H9 (cell line): ENCODE results near the gene ADI1. TPM values are rescaled to one million over a fixed set of nuclear protein-coding genes. Genes with fewer than 3 reads are reported as not detected.

Source experiments
- DNase-seq: peaks from one replicate; pipeline ENCODE4 v3.0.0-alpha.2; 2017
- H2AFZ ChIP-seq: one replicate; pipeline ENCODE4 v1.6.1; 2013; ENCODE audit warnings: mild to moderate bottlenecking, low read length, control low read depth, moderate library complexity
- H2AK5ac ChIP-seq: 2 replicates; pipeline ENCODE4 v1.6.1; 2013; ENCODE audit warnings: low read length, control low read depth, mixed read lengths; ENCODE audit not compliant: insufficient read length
- H2BK120ac ChIP-seq: one replicate; pipeline ENCODE4 v1.6.1; 2013; ENCODE audit warnings: low read depth, mild to moderate bottlenecking, low read length, control low read depth, inconsistent platforms; ENCODE audit not compliant: poor library complexity, severe bottlenecking
- H2BK12ac ChIP-seq: 2 replicates; pipeline ENCODE4 v1.6.1; 2013; ENCODE audit warnings: low read length, control low read depth, mixed read lengths, low read depth; ENCODE audit not compliant: insufficient read length
- H2BK15ac ChIP-seq: 2 replicates; pipeline ENCODE4 v1.6.1; 2013; ENCODE audit warnings: low read depth, low read length, control low read depth
- H2BK20ac ChIP-seq: one replicate; pipeline ENCODE4 v1.6.1; 2013; ENCODE audit warnings: low read depth, mild to moderate bottlenecking, low read length, control low read depth, inconsistent platforms; ENCODE audit not compliant: poor library complexity, severe bottlenecking
- H2BK5ac ChIP-seq: 2 replicates; pipeline ENCODE4 v1.6.1; 2013; ENCODE audit warnings: low read length, control low read depth, mixed read lengths; ENCODE audit not compliant: insufficient read length
- H3K14ac ChIP-seq: 2 replicates; pipeline ENCODE4 v1.6.1; 2013; ENCODE audit warnings: low read length, control low read depth; ENCODE audit not compliant: insufficient read depth
- H3K18ac ChIP-seq: 2 replicates; pipeline ENCODE4 v1.6.1; 2013; ENCODE audit warnings: low read depth, mild to moderate bottlenecking, mixed read lengths, low read length, control low read depth; ENCODE audit not compliant: insufficient read length
- H3K23ac ChIP-seq: 2 replicates; pipeline ENCODE4 v1.6.1; 2013; ENCODE audit warnings: low read length, control low read depth, mixed read lengths, low read depth; ENCODE audit not compliant: insufficient read length
- H3K23me2 ChIP-seq: 2 replicates; pipeline ENCODE4 v1.6.1; 2013; ENCODE audit warnings: low read depth, mild to moderate bottlenecking, mixed read lengths, low read length, control low read depth; ENCODE audit not compliant: insufficient read length, poor library complexity, severe bottlenecking
- H3K27ac ChIP-seq: 2 replicates; pipeline ENCODE4 v1.5.1; 2013; ENCODE audit warnings: low read length, control low read depth, mixed read lengths, low read depth; ENCODE audit not compliant: insufficient read length
- H3K27me3 ChIP-seq: 2 replicates; pipeline ENCODE4 v1.6.1; 2013; ENCODE audit warnings: low read length, control low read depth, inconsistent platforms; ENCODE audit not compliant: insufficient read depth
- H3K4ac ChIP-seq: 2 replicates; pipeline ENCODE4 v1.6.1; 2013; ENCODE audit warnings: low read depth, mild to moderate bottlenecking, control low read depth, inconsistent platforms, low read length, moderate library complexity
- H3K4me1 ChIP-seq: 2 replicates; pipeline ENCODE4 v1.6.1; 2013; ENCODE audit warnings: low read length, control low read depth, inconsistent platforms; ENCODE audit not compliant: insufficient read depth
- H3K4me2 ChIP-seq: 2 replicates; pipeline ENCODE4 v1.6.1; 2013; ENCODE audit warnings: low read length, control low read depth, mixed read lengths; ENCODE audit not compliant: insufficient read length, insufficient read depth
- H3K56ac ChIP-seq: 2 replicates; pipeline ENCODE4 v1.6.1; 2013; ENCODE audit warnings: low read depth, mild to moderate bottlenecking, mixed read lengths, low read length, control low read depth; ENCODE audit not compliant: insufficient read length
- H3K79me1 ChIP-seq: 2 replicates; pipeline ENCODE4 v1.6.1; 2013; ENCODE audit warnings: low read depth, mild to moderate bottlenecking, moderate library complexity, low read length, control low read depth, inconsistent platforms; ENCODE audit not compliant: insufficient read depth, poor library complexity, severe bottlenecking
- H3K79me2 ChIP-seq: 2 replicates; pipeline ENCODE4 v1.6.1; 2013; ENCODE audit warnings: low read length, control low read depth, inconsistent platforms; ENCODE audit not compliant: insufficient read depth
- H3K9ac ChIP-seq: 2 replicates; pipeline ENCODE4 v1.6.1; 2013; ENCODE audit warnings: low read length, control low read depth, mixed read lengths; ENCODE audit not compliant: insufficient read length; ENCODE audit errors: extremely low read depth
- H3K9me3 ChIP-seq: one replicate; pipeline ENCODE4 v1.6.1; 2013; ENCODE audit warnings: low read depth, low read length, inconsistent platforms; ENCODE audit not compliant: control insufficient read depth
- H3T11ph ChIP-seq: one replicate; pipeline ENCODE4 v1.6.1; 2013; ENCODE audit warnings: mild to moderate bottlenecking, low read length, control low read depth, inconsistent platforms
- H4K20me1 ChIP-seq: one replicate; pipeline ENCODE4 v1.6.1; 2013; ENCODE audit not compliant: control insufficient read depth, insufficient read length, insufficient read depth
- H4K5ac ChIP-seq: 2 replicates; pipeline ENCODE4 v1.6.1; 2013; ENCODE audit warnings: low read depth, mild to moderate bottlenecking, mixed read lengths, low read length, control low read depth; ENCODE audit not compliant: insufficient read length
- H4K8ac ChIP-seq: replicated peaks from 2 replicates; pipeline ENCODE4 v1.6.1; 2013; ENCODE audit warnings: low read length, control low read depth, mixed read lengths, low read depth; ENCODE audit not compliant: insufficient read length
- H4K91ac ChIP-seq: 2 replicates; pipeline ENCODE4 v1.6.1; 2013; ENCODE audit warnings: low read depth, mild to moderate bottlenecking, moderate library complexity, mixed read lengths, low read length, control low read depth; ENCODE audit not compliant: insufficient read length
- H3K27ac Mint-ChIP-seq, 3 experiments: 2 replicates in 2 of 3; 3 replicates in 1 of 3; pipeline ENCODE4 v1.8.0; 2020 to 2021; ENCODE audit warnings: mixed read lengths in 3 of 3, mild to moderate bottlenecking in 1 of 3, moderate library complexity in 1 of 3
- H3K27me3 Mint-ChIP-seq: 2 replicates; pipeline ENCODE4 v1.8.0; 2021; ENCODE audit warnings: low read depth, mild to moderate bottlenecking, moderate library complexity, mixed read lengths
- H3K36me3 Mint-ChIP-seq, 3 experiments: 2 replicates in 2 of 3; 3 replicates in 1 of 3; pipeline ENCODE4 v1.8.0; 2020 to 2021; ENCODE audit warnings: low read depth in 3 of 3, mixed read lengths in 3 of 3; ENCODE audit not compliant: insufficient read depth in 1 of 3
- H3K4me1 Mint-ChIP-seq, 2 experiments: 2 replicates each; pipeline ENCODE4 v1.8.0; 2020; ENCODE audit warnings: mixed read lengths in 2 of 2
- H3K4me3 Mint-ChIP-seq, 2 experiments: 2 replicates in 1 of 2; 3 replicates in 1 of 2; pipeline ENCODE4 v1.8.0; 2020 to 2021; ENCODE audit warnings: mild to moderate bottlenecking in 2 of 2, mixed read lengths in 2 of 2, moderate library complexity in 1 of 2
- H3K9me3 Mint-ChIP-seq, 2 experiments: 2 replicates in 1 of 2; 3 replicates in 1 of 2; pipeline ENCODE4 v1.8.0; 2020; ENCODE audit warnings: mild to moderate bottlenecking in 2 of 2, mixed read lengths in 2 of 2, moderate library complexity in 1 of 2
- CTCF ChIP-seq: fragments of 200-600 bp; sonication (generic); conservative IDR thresholded peaks from 3 replicates; pipeline ENCODE4 v1.8.0; 2021; ENCODE audit warnings: antibody characterized with exemption, mild to moderate bottlenecking
- WGBS: extraction: QIAGEN DNeasy Blood & Tissue Kit; methylation state at CpG from one replicate; pipeline ENCODE4 v1.1.7; 2013; ENCODE audit warnings: missing lambda C conversion rate, low lambda C conversion rate, mixed read lengths; ENCODE audit not compliant: insufficient read length; ENCODE audit errors: extremely low coverage; 5-methylcytosine and 5-hydroxymethylcytosine counted together
- total RNA-seq: library from RNA; stranded (reverse); gene quantifications from 2 replicates; pipeline ENCODE4 v1.2.1, GENCODE V29; 2021

The ADI1 gene
- total RNA-seq, 1 experiment from 2014 or later, result 23.4 TPM

DNA sequence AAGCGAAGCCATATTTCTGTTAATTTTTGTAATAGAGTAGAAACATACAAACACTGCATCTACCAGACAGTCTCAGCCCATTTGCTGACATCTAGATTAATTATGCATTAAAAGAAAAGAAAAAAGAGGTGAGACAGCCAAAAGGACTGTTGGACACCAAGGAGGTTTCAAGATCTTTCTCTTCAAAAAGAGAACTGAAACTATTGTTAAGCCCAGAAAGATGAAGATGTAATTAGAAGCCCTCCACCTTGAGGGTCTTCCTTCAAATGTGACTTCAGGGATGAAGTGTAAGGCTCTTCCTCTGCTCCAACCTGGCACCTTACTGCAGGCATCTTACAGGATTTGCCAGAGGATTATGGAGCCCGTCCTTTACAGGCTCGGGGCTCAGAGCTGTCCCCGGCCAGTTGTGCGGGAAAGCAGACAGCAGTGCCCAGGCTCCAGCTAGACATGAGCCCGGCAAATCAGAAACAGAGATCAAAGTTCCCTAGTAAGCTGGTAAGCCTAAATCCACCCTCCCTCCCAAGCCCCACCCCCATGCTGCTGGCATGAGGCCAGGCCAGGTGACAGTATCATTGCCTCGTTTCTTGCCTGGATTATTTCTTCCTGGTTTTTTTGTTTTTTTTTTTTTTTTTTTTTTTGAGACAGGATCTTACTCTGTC is 38.9 kb downstream of the ADI1 start:
- DNase-seq, result no peak
- Mint-ChIP-seq H3K4me1 (peaks cover 0 to 2% of the 10 kb centered on the region in 2 experiments; a peak in 1 of 4 replicates), H3K4me3 (no peak overlapping the region), H3K36me3 (peaks cover 10 to 34% (median 24%) of the 10 kb centered on the region in 3 experiments), H3K9me3 (no peaks in the 10 kb centered on the region; a peak in 1 of 5 replicates), H3K27ac (no peak overlapping the region), H3K27me3 (peaks cover 1% of the 10 kb centered on the region; the same call in 1 of the 2 replicates)
- H3K4me2 ChIP-seq, result no peak overlapping the region
- no peak for TF ChIP-seq CTCF
- no peak overlapping the region for H3K56ac ChIP-seq
- no peak overlapping the region for H2BK15ac ChIP-seq
- no peaks in the 10 kb centered on the region for H3K23me2 ChIP-seq
- no peaks in the 10 kb centered on the region for H3K4me1 ChIP-seq
- H3K4ac ChIP-seq, result no peak overlapping the region
- H2AFZ ChIP-seq, result no peak overlapping the region
- H3K27ac ChIP-seq, result no peak overlapping the region
- H2BK20ac ChIP-seq, result no peak overlapping the region
- no peak overlapping the region for H3K23ac ChIP-seq
- no peaks in the 10 kb centered on the region for H4K20me1 ChIP-seq
- no peaks in the 10 kb centered on the region for H3K79me1 ChIP-seq
- no peak overlapping the region for H2BK12ac ChIP-seq
- H3K9me3 ChIP-seq, result no peaks in the 10 kb centered on the region
- H4K5ac ChIP-seq, result no peak overlapping the region
- no CpG with 5 or more reads among the region's 7 CpGs for WGBS
- no peak overlapping the region for H2BK5ac ChIP-seq
- no peak overlapping the region for H4K91ac ChIP-seq
- H2BK120ac ChIP-seq, result no peak overlapping the region
- no peak overlapping the region for H2AK5ac ChIP-seq
- H3K18ac ChIP-seq, result no peak overlapping the region
- H3K9ac ChIP-seq, result no peak overlapping the region
- no peak overlapping the region for H4K8ac ChIP-seq
- no peak overlapping the region for H3T11ph ChIP-seq
- no peaks in the 10 kb centered on the region for H3K79me2 ChIP-seq
- H3K14ac ChIP-seq, result no peak overlapping the region
- H3K27me3 ChIP-seq, result no peaks in the 10 kb centered on the region
